MM.1S (cell line): ENCODE results near the gene VAC14.

Experiments used
- EZH2 ChIP-seq: fragments of 300-600 bp; sonication (generic); optimal IDR thresholded peaks from 2 replicates; pipeline ENCODE3; 2017; ENCODE audit warnings: low read depth, mild to moderate bottlenecking, antibody characterized with exemption, low read length, mixed read lengths
- TF ChIP-seq, protein P1 (sequence below): fragments of 300-600 bp; sonication (generic); IDR thresholded peaks from 2 replicates; pipeline ENCODE4 v1.5.1; 2016; ENCODE audit warnings: antibody characterized with exemption, low read length, mixed read lengths

DNA sequence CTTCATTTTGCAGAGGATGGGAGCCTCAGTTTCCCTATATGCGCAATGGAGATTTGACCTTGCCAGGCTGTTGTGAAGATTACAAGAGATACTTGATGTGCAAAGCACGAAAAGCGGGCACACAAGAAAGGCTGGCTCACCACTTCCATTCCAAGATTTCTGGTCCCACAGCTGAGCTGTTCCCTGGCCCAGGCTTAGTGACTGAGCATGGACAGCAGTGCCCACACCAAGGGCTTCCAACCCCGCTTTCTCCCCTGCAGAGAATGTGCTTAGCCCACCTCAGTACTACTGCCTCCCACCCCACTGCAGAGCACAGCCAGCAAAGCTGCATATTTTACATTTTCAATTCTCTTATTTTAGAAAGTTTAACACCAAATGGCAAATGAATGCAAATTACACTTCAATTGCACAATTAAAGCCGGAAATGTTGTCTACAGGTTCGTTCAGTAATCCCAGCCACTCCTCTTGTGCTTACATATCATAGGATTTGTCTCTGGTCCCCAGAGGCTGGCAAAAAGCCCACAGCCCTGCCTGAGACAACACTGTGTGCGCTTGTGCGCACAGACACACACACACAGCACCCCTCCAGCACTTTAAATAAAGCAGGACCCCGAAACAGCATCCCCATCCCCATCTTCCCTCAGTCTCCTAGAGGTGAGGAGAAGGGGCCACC, 51.8 kb downstream of the VAC14 start:
- TF ChIP-seq, protein P1, sequence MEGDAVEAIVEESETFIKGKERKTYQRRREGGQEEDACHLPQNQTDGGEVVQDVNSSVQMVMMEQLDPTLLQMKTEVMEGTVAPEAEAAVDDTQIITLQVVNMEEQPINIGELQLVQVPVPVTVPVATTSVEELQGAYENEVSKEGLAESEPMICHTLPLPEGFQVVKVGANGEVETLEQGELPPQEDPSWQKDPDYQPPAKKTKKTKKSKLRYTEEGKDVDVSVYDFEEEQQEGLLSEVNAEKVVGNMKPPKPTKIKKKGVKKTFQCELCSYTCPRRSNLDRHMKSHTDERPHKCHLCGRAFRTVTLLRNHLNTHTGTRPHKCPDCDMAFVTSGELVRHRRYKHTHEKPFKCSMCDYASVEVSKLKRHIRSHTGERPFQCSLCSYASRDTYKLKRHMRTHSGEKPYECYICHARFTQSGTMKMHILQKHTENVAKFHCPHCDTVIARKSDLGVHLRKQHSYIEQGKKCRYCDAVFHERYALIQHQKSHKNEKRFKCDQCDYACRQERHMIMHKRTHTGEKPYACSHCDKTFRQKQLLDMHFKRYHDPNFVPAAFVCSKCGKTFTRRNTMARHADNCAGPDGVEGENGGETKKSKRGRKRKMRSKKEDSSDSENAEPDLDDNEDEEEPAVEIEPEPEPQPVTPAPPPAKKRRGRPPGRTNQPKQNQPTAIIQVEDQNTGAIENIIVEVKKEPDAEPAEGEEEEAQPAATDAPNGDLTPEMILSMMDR: no peak
- no peak for TF ChIP-seq EZH2
